GM19025 (cell line): ENCODE data around the gene WDR27.
"Not testable (repeated sequence)": the region's sequence is repeated elsewhere in the genome, so short reads cannot be mapped to it uniquely, and the experiment has no call there.

Experiments used
- ATAC-seq: cut with Tn5 transposase; IDR thresholded peaks from one replicate; pipeline ENCODE4 v1.9.1; 2021; ENCODE audit warnings: mild to moderate bottlenecking, low read depth, moderate library complexity; ENCODE audit not compliant: unreplicated experiment

The WDR27 gene

GRCh38 chr6:169714178-169714577 lies 12.3 kb upstream of the WDR27 start:
- no peak for ATAC-seq

GRCh38 chr6:169710009-169710408 lies 8.2 kb upstream of the WDR27 start:
- no peak for ATAC-seq

GRCh38 chr6:169709293-169709692 lies 7.5 kb upstream of the WDR27 start:
- ATAC-seq = no peak

GRCh38 chr6:169707772-169708171 lies 5.9 kb upstream of the WDR27 start:
- no peak for ATAC-seq

GRCh38 chr6:169702840-169703246 lies 1.0 kb upstream of the WDR27 start:
- ATAC-seq = peak; percentile 1

- no peak for ATAC-seq
These were observed 397 bp downstream of the WDR27 start for GRCh38 chr6:169701311-169701953.

GRCh38 chr6:169700296-169700695 lies 1.5 kb downstream of the WDR27 start:
- no peak for ATAC-seq

- ATAC-seq = not testable (repeated sequence)
These were observed 4.7 kb downstream of the WDR27 start for GRCh38 chr6:169697115-169697514.

- no peak for ATAC-seq
These were observed 6.7 kb downstream of the WDR27 start for GRCh38 chr6:169695131-169695530.

- no peak for ATAC-seq
These were observed 9.3 kb downstream of the WDR27 start for GRCh38 chr6:169692516-169692915.

GRCh38 chr6:169691260-169691659 lies 10.6 kb downstream of the WDR27 start:
- ATAC-seq = no peak

- ATAC-seq = no peak
These were observed 12.5 kb downstream of the WDR27 start for GRCh38 chr6:169689287-169689686.

- no peak for ATAC-seq
These were observed 16.0 kb downstream of the WDR27 start for GRCh38 chr6:169685860-169686259.

GRCh38 chr6:169684056-169684455 lies 17.8 kb downstream of the WDR27 start:
- ATAC-seq = no peak

- no peak for ATAC-seq
These were observed 23.5 kb downstream of the WDR27 start for GRCh38 chr6:169678342-169678741.

GRCh38 chr6:169677096-169677495 lies 24.7 kb downstream of the WDR27 start:
- ATAC-seq = no peak

GRCh38 chr6:169675011-169675410 lies 26.8 kb downstream of the WDR27 start:
- no peak for ATAC-seq

- ATAC-seq = no peak
These were observed 30.3 kb downstream of the WDR27 start for GRCh38 chr6:169671563-169671962.

GRCh38 chr6:169669889-169670288 lies 31.9 kb downstream of the WDR27 start:
- no peak for ATAC-seq

GRCh38 chr6:169669147-169669546 lies 32.7 kb downstream of the WDR27 start:
- no peak for ATAC-seq

GRCh38 chr6:169668203-169668847 lies 33.5 kb downstream of the WDR27 start:
- ATAC-seq = no peak

GRCh38 chr6:169667716-169668115 lies 34.1 kb downstream of the WDR27 start:
- no peak for ATAC-seq
